Measurements from ENCODE around the gene KIF21B.

Gene KIF21B

DNA sequence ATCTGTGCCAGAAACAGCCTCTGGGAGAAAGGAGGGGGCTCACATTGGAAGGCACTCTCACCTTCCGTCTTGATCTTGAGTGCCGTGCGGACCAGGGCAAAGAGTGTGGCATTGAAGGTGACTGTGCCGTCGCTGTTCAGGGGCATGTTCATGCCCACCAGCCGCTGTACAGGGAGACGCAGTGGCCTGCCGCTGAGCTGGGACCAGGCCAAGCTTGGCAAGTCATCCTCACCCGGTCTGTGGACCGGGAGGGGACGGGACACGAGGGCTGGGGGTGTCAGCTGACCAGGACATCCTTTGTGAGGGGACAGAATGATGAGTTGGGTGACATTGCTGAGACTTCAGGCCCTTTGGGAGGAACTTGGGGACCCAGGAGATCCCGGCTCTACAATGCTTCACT, 25.0 kb upstream of the KIF21B start:
- WGBS, 2 experiments (ENCODE audit: insufficient coverage in 2 of 2): 92% methylated on average over 13 of the region's 13 CpGs
- Histone ChIP-seq H3K27ac (ENCODE audit: low read depth, low read length, severe bottlenecking) (no peak overlapping the region), H3K9me3 (ENCODE audit: control insufficient read depth, low read length) (no peaks in the 10 kb centered on the region), H3K36me3 (ENCODE audit: control insufficient read depth, insufficient read depth, low read length) (no peaks in the 10 kb centered on the region), H3K4me1 (ENCODE audit: control insufficient read depth, insufficient read depth, low read length, poor library complexity, severe bottlenecking) (no peaks in the 10 kb centered on the region), H3K4me3 (ENCODE audit: extremely low read depth, insufficient read depth, low read length, poor library complexity, severe bottlenecking) (no peak overlapping the region)

DNA sequence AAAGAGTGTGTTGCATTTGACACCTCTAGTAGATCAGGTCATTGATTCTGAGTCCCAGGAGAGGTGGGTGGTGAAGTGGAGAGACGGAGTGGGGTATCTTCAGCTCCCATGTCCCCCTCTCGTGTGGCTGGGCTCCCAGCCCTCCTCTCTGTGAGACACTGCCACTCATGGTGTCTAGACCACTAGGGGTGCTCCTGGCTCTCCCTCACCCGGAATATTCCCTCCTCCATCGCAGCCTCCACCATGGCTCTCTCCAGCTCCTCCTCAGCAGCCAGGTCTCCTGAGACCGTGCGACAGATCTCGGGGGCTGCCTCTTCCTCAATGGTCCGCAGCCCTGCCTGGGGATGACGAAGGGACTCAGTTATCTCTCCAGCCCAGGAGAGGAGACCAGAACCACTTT, 20.6 kb upstream of the KIF21B start:
- 84 to 88% methylated on average over 6 to 9 of the region's 9 CpGs for WGBS, 2 experiments (ENCODE audit: insufficient coverage in 2 of 2)
- H3K9me3 ChIP-seq (ENCODE audit: control insufficient read depth, low read length): no peaks in the 10 kb centered on the region

DNA sequence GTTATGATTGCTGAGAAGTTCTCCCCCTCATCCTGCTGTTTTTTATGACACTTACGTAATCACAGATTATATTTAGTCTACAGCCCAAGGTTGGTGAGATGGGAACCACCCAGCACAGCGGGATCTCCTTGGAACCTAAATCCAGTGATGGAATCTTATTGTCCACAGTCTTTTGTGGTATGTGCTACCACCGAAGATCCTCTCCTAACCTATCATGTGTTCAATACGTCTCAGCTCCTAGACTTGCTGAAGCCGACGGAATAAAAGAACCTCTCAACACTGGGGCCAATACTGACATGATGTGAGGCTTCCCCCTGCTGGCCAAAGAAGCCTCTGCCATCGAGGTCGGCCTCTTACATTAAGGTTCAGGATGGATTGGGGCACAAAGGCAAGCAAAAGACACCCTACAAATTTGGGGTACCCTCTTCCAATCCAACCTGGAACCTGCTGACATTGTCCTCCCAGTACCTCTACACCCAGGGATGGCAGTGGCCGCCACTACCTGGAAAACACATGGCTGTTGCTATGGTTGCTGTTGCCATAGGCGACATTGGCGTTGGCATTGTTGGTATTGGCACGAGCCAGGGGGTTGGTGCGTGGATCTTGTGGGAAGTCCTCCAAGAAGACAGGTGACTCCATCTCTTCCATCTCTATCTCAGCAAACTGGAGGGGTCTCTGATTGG, 19.4 kb upstream of the KIF21B start:
- Histone ChIP-seq H3K4me1 (ENCODE audit: control insufficient read depth, insufficient read depth, low read length, poor library complexity, severe bottlenecking) (no peaks in the 10 kb centered on the region), H3K4me3 (ENCODE audit: extremely low read depth, insufficient read depth, low read length, poor library complexity, severe bottlenecking) (no peak overlapping the region), H3K36me3 (ENCODE audit: control insufficient read depth, insufficient read depth, low read length) (no peaks in the 10 kb centered on the region), H3K27ac (ENCODE audit: low read depth, low read length, severe bottlenecking) (no peak overlapping the region), H3K9me3 (ENCODE audit: control insufficient read depth, low read length) (no peaks in the 10 kb centered on the region)
- WGBS, 2 experiments (ENCODE audit: insufficient coverage in 2 of 2): 26 to 47% methylated on average over 7 to 11 of the region's 13 CpGs

More for the DNA sequence above, 20.6 kb upstream of the KIF21B start:
- Histone ChIP-seq H3K4me1 (ENCODE audit: control insufficient read depth, insufficient read depth, low read length, poor library complexity, severe bottlenecking) (no peaks in the 10 kb centered on the region), H3K4me3 (ENCODE audit: extremely low read depth, insufficient read depth, low read length, poor library complexity, severe bottlenecking) (no peak overlapping the region), H3K27ac (ENCODE audit: low read depth, low read length, severe bottlenecking) (no peak overlapping the region), H3K36me3 (ENCODE audit: control insufficient read depth, insufficient read depth, low read length) (no peaks in the 10 kb centered on the region)

DNA sequence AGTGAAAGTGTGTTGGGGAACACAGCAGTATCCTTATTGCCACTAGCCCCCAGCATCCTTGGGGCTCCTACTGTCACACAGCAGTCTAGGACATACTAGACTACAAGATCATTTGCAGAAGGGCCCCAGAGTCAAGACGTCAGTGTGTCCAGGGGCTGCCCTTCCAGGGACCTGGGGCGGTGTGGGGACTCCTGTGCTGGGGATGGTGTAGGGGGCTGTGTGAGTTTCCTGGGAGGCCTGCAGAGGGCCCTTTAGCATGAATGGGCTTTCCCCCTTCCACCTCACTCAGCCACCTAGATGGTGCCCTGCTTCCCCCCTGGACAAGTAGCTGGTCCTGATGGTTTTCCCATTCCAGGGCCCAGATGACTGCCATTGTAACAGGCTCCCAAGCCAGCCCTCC, 17.5 kb upstream of the KIF21B start:
- no peaks in the 10 kb centered on the region for H3K4me1 ChIP-seq (ENCODE audit: control insufficient read depth, insufficient read depth, low read length, poor library complexity, severe bottlenecking)
- H3K4me3 ChIP-seq (ENCODE audit: extremely low read depth, insufficient read depth, low read length, poor library complexity, severe bottlenecking): no peak overlapping the region
- 83% methylated on average over 1 of the region's 2 CpGs; no CpG with 5 or more reads in 1 of the 2 experiments for WGBS, 2 experiments (ENCODE audit: insufficient coverage in 2 of 2)
- no peaks in the 10 kb centered on the region for H3K36me3 ChIP-seq (ENCODE audit: control insufficient read depth, insufficient read depth, low read length)
- H3K9me3 ChIP-seq (ENCODE audit: control insufficient read depth, low read length): no peaks in the 10 kb centered on the region
- H3K27ac ChIP-seq (ENCODE audit: low read depth, low read length, severe bottlenecking): no peak overlapping the region

DNA sequence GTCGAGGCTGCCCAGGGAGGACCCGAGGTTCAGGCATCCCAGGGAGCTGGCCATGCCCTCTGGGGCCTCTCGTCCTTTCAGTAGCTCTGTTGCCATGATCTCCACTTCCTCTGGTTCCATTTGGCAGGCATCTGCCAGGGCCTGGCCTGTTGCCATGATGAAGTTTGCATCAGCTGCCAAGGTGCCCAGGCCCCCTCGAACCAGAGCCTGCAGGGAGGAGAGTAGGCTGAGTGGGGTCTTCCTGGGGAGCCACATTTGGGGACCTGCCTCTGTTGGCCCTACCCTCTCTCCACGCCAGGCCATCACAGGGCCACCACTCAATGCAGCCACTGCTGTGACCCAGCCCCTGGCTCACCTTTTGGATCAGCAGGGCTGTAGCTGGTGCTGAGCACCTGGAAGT, 16.4 kb upstream of the KIF21B start:
- Histone ChIP-seq H3K9me3 (ENCODE audit: control insufficient read depth, low read length) (no peaks in the 10 kb centered on the region), H3K27ac (ENCODE audit: low read depth, low read length, severe bottlenecking) (no peak overlapping the region), H3K4me3 (ENCODE audit: extremely low read depth, insufficient read depth, low read length, poor library complexity, severe bottlenecking) (no peak overlapping the region), H3K36me3 (ENCODE audit: control insufficient read depth, insufficient read depth, low read length) (no peaks in the 10 kb centered on the region), H3K4me1 (ENCODE audit: control insufficient read depth, insufficient read depth, low read length, poor library complexity, severe bottlenecking) (no peaks in the 10 kb centered on the region)
- WGBS, 2 experiments (ENCODE audit: insufficient coverage in 2 of 2): 88 to 96% methylated on average over 5 of the region's 5 CpGs

DNA sequence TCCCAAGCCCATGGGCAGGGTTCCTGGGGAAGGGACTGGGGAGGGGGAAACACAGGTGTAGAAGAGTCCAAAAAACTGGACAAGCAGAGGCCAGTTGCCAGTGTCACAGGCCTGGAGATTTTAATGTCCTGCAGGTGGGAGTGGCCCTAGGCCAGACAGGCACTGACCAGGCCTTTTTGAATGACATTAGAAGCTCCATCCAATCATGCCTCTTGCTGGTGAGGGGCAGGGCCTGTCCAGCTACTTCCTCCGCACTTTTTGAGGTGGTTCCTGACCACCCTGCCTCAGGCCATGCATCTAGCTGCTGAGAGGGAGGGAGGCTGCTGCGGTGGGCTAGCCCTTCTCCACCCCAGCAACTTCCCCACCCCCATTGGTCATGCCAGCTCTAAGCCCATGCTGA, 15.9 kb upstream of the KIF21B start:
- Histone ChIP-seq H3K9me3 (ENCODE audit: control insufficient read depth, low read length) (no peaks in the 10 kb centered on the region), H3K4me3 (ENCODE audit: extremely low read depth, insufficient read depth, low read length, poor library complexity, severe bottlenecking) (no peak overlapping the region), H3K36me3 (ENCODE audit: control insufficient read depth, insufficient read depth, low read length) (no peaks in the 10 kb centered on the region), H3K27ac (ENCODE audit: low read depth, low read length, severe bottlenecking) (no peak overlapping the region), H3K4me1 (ENCODE audit: control insufficient read depth, insufficient read depth, low read length, poor library complexity, severe bottlenecking) (no peaks in the 10 kb centered on the region)
- WGBS, 2 experiments (ENCODE audit: insufficient coverage in 2 of 2): 80 to 100% methylated on average over 1 of the region's 2 CpGs

DNA sequence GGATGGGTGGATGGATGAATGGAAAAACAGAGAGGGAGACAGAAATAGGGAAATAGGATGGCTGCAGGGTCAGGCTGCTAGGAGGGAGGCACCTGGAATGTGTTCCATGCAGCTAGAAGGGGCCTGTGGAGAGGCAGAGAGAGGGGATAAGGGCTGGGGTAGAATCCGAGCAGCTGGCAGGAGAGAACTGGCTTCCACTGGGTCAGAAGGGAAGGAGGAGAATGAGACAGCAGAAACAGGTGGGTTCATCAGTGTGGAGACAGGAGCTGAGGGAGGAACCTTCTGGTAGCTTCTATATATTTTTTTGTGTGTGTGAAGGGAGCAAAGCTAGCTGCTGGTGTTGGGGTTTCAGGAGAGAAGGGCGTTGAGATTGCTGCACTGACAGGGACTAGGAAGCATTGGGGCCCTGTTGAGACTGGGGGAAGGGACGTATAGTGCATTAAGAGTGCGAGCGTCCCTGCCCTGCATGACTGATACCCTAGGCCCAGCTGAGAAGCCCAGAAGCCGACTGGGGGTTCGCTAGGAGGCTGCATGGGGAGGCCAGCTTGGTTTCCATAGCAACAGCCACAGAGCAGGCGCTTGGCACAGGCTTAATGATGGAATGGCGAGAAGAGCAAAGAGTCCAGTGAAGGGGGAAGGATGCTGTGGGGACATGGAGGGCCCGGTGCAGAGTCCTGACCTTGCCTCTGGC, 14.8 kb upstream of the KIF21B start:
- H3K4me1 ChIP-seq (ENCODE audit: control insufficient read depth, insufficient read depth, low read length, poor library complexity, severe bottlenecking): no peaks in the 10 kb centered on the region
- no peak overlapping the region for H3K4me3 ChIP-seq (ENCODE audit: extremely low read depth, insufficient read depth, low read length, poor library complexity, severe bottlenecking)
- WGBS, 2 experiments (ENCODE audit: insufficient coverage in 2 of 2): 82 to 91% methylated on average over 2 to 9 of the region's 10 CpGs
- no peak overlapping the region for H3K27ac ChIP-seq (ENCODE audit: low read depth, low read length, severe bottlenecking)
- no peaks in the 10 kb centered on the region for H3K9me3 ChIP-seq (ENCODE audit: control insufficient read depth, low read length)
- H3K36me3 ChIP-seq (ENCODE audit: control insufficient read depth, insufficient read depth, low read length): no peaks in the 10 kb centered on the region

DNA sequence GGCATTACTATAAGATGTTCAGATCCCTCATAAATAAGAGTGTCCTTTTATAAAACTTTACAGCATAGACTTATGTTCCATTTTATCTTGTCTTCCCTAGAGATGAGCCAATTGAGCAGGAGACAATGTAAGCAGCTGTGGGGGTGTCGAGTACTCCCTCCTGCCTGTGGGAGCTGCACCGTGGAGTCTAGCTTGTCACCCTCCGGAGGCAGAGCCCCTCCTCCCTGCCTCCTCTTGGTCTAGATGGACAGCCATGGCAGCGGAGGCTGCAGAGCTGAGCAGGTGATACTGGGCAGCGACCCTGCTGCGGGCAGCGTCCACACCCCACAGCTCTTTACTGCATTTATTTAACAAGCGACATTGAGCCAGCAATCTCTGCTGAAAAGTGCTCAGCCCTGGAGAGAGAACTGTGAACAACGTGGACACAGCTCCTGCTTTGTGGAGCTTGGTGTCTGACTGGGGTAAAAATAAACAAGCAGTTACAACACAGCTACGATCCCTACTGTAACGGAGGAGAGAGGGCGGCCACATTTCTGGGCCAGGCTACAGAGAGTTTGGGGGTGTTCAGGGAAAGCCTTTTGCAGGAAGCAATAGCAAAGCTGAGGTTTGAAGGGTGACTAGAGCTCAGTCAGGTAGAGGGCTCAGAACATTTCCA, 12.8 kb upstream of the KIF21B start:
- no peaks in the 10 kb centered on the region for H3K4me1 ChIP-seq (ENCODE audit: control insufficient read depth, insufficient read depth, low read length, poor library complexity, severe bottlenecking)
- no peak overlapping the region for H3K4me3 ChIP-seq (ENCODE audit: extremely low read depth, insufficient read depth, low read length, poor library complexity, severe bottlenecking)
- no peak overlapping the region for H3K27ac ChIP-seq (ENCODE audit: low read depth, low read length, severe bottlenecking)
- no peaks in the 10 kb centered on the region for H3K36me3 ChIP-seq (ENCODE audit: control insufficient read depth, insufficient read depth, low read length)
- WGBS, 2 experiments (ENCODE audit: insufficient coverage in 2 of 2): 87 to 91% methylated on average over 9 to 12 of the region's 12 CpGs
- H3K9me3 ChIP-seq (ENCODE audit: control insufficient read depth, low read length): no peaks in the 10 kb centered on the region

DNA sequence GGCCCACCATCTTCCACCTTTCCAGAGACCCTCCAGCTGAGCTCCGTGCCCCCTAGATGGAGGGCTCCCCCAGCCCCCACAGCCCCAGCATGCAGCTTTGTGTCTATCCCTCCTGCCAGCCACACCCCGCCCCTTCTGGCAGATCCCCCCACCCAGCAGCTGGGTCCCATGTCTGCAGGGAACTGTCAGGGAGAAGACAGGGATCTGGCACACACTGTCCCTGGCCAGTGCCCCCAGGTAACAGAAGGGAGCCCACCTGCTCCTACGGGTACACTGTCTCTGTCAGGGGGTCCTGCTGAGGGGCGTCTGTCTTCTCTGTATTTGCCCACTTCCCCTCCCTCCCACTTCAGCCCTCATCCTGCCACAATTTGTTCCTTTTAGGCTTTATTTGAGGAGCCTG, 11.2 kb upstream of the KIF21B start:
- 92% methylated on average over 4 of the region's 4 CpGs; no CpG with 5 or more reads in 1 of the 2 experiments for WGBS, 2 experiments (ENCODE audit: insufficient coverage in 2 of 2)
- Histone ChIP-seq H3K9me3 (ENCODE audit: control insufficient read depth, low read length) (no peaks in the 10 kb centered on the region), H3K4me3 (ENCODE audit: extremely low read depth, insufficient read depth, low read length, poor library complexity, severe bottlenecking) (no peak overlapping the region), H3K36me3 (ENCODE audit: control insufficient read depth, insufficient read depth, low read length) (no peaks in the 10 kb centered on the region), H3K4me1 (ENCODE audit: control insufficient read depth, insufficient read depth, low read length, poor library complexity, severe bottlenecking) (no peaks in the 10 kb centered on the region), H3K27ac (ENCODE audit: low read depth, low read length, severe bottlenecking) (no peak overlapping the region)

DNA sequence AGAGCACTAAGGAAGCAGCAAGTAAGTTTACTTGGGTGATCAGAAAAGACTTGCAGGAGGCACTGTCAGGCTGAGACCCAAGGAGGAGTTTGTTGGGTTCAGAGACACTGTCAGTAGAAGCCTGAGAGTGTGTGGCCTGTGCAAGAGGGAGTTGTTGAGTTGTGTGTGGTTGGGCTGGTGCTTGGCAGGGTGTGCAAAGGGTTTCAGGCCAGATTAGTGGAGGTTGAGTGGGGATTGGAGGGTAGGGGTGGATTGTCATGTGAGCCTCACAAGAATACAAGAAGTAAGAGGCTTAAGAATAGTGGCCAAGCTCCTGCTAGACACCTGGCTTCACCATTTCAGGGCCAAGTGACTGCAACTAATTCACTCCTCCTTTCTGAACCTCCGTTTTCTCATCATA, 8.9 kb upstream of the KIF21B start:
- Histone ChIP-seq H3K27ac (ENCODE audit: low read depth, low read length, severe bottlenecking) (no peak overlapping the region), H3K4me3 (ENCODE audit: extremely low read depth, insufficient read depth, low read length, poor library complexity, severe bottlenecking) (no peak overlapping the region), H3K4me1 (ENCODE audit: control insufficient read depth, insufficient read depth, low read length, poor library complexity, severe bottlenecking) (no peaks in the 10 kb centered on the region), H3K9me3 (ENCODE audit: control insufficient read depth, low read length) (no peaks in the 10 kb centered on the region), H3K36me3 (ENCODE audit: control insufficient read depth, insufficient read depth, low read length) (no peaks in the 10 kb centered on the region)
- no CpG with 5 or more reads among the region's 1 CpG for WGBS, 2 experiments (ENCODE audit: insufficient coverage in 2 of 2)

DNA sequence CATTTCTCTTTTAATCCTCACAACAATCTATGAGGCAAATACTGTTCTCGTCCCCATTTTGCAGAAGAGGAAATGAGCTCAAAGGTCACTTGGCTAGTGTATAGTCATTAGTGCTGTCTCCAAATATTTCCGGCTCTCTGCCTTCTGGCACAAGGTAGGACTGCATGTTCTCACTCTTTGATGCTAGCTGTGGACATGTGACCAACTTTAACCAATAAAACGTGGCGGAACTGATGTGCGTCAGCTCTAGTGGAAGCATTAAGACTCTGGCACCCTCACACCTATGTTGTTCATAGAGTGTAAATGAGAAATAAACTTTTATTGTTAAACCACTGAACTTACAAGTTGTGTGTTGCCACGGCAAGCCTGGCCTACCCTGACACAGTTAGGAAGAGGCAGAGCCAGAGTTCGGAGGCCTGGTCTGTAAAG, 5.0 kb upstream of the KIF21B start:
- WGBS, 2 experiments (ENCODE audit: insufficient coverage in 2 of 2): 91% methylated on average over 4 to 7 of the region's 7 CpGs
- peaks cover 26% of the 10 kb centered on the region for H3K4me1 ChIP-seq (ENCODE audit: control insufficient read depth, insufficient read depth, low read length, poor library complexity, severe bottlenecking)
- no peaks in the 10 kb centered on the region for H3K9me3 ChIP-seq (ENCODE audit: control insufficient read depth, low read length)
- H3K27ac ChIP-seq (ENCODE audit: low read depth, low read length, severe bottlenecking): no peak overlapping the region
- no peaks in the 10 kb centered on the region for H3K36me3 ChIP-seq (ENCODE audit: control insufficient read depth, insufficient read depth, low read length)
- no peak overlapping the region for H3K4me3 ChIP-seq (ENCODE audit: extremely low read depth, insufficient read depth, low read length, poor library complexity, severe bottlenecking)
